ENCODE data around the gene ZGLP1. TPM values are rescaled to one million over a fixed set of nuclear protein-coding genes. Genes with fewer than 3 reads are reported as not detected.

Gene ZGLP1
- total and polyA plus RNA-seq, 4 experiments from 2014 or later: 0.32 to 7.7 (median 7.1) TPM; not detected in 1

GRCh38 chr19:10292789-10293636, 16.6 kb downstream of the ZGLP1 start:
- H3K36me3 Mint-ChIP-seq: no peaks in the 10 kb centered on the region
- intact Hi-C loops (cut with micrococcal nuclease): no loop called here
- peak in 1 of 5 donors; percentile 27 for DNase-seq
- ChIA-PET POLR2A (ENCODE audit: partially characterized antibody) (interaction anchor here (1.0 to 9.3 kb wide), 3 partner anchors 19 to 88 kb away, joined by 3 to 111 read pairs (median 27); partner anchors contain the start of genes ICAM1 and TYK2), CTCF (ENCODE audit: partially characterized antibody) (interaction anchor here (1.5 kb wide), 1 partner anchor 98 kb away, joined by 6 read pairs; no protein-coding TSS in a partner anchor)
- H3K4me1 Mint-ChIP-seq: peaks cover 34 to 66% (median 51%) of the 10 kb centered on the region in 4 donors
- H3K4me3 ChIP-seq (ENCODE audit: low read length in 2 of 2): peak overlapping the region in 1 of 2 donors; percentile 58
- H3K27me3 ChIP-seq (ENCODE audit: insufficient read depth, low read length): peaks cover 60% of the 10 kb centered on the region
- peaks cover 0 to 11% (median 0%) of the 10 kb centered on the region in 8 donors for H3K9me3 Mint-ChIP-seq
- H3K27ac ChIP-seq (ENCODE audit: low read depth, low read length): no peak overlapping the region
- H3K27me3 Mint-ChIP-seq: peaks cover 41 to 46% of the 10 kb centered on the region in 2 donors
- no peaks in the 10 kb centered on the region for H3K9me3 ChIP-seq (ENCODE audit: control insufficient read depth in 1 of 2, low read length in 2 of 2)
- peaks cover 75% of the 10 kb centered on the region for H3K4me1 ChIP-seq (ENCODE audit: insufficient read depth, low read length)
- no peaks in the 10 kb centered on the region for H3K36me3 ChIP-seq (ENCODE audit: insufficient read depth, low read length)
- peak overlapping the region; percentile 39 to 89 (median 71) for H3K4me3 Mint-ChIP-seq
- peak overlapping the region in 6 of 7 donors; percentile 10 to 94 (median 69) for H3K27ac Mint-ChIP-seq

- Mint-ChIP-seq H3K4me1 (peaks cover 36 to 73% (median 56%) of the 10 kb centered on the region in 4 donors), H3K9me3 (peaks cover 0 to 11% (median 0%) of the 10 kb centered on the region in 8 donors), H3K27me3 (peaks cover 43 to 48% of the 10 kb centered on the region in 2 donors), H3K36me3 (no peaks in the 10 kb centered on the region), H3K4me3 (peak overlapping the region; percentile 67 to 89 (median 79)), H3K27ac (peak overlapping the region in 4 of 7 donors; percentile 37 to 89 (median 68))
- no peaks in the 10 kb centered on the region for H3K9me3 ChIP-seq (ENCODE audit: control insufficient read depth in 1 of 2, low read length in 2 of 2)
- H3K27me3 ChIP-seq (ENCODE audit: insufficient read depth, low read length): peaks cover 67% of the 10 kb centered on the region
- no peaks in the 10 kb centered on the region for H3K36me3 ChIP-seq (ENCODE audit: insufficient read depth, low read length)
- peak; percentile 49 to 68 (median 55) for DNase-seq
- peaks cover 82% of the 10 kb centered on the region for H3K4me1 ChIP-seq (ENCODE audit: insufficient read depth, low read length)
- H3K4me3 ChIP-seq (ENCODE audit: low read length in 2 of 2): peak overlapping the region; percentile 34 to 58
- intact Hi-C loops (cut with micrococcal nuclease): no loop called here
- POLR2A ChIA-PET (ENCODE audit: partially characterized antibody): interaction anchor here (1.5 to 9.3 kb wide), 3 partner anchors 22 to 88 kb away, joined by 7 to 111 read pairs (median 27); partner anchors contain the start of genes ICAM1, RAVER1 and TYK2
- CTCF ChIA-PET (ENCODE audit: partially characterized antibody): interaction anchor here (0.5 to 3.2 kb wide), 5 partner anchors 22 to 98 kb away, joined by 3 to 20 read pairs (median 4); partner anchors contain the start of gene ICAM1
- no peak overlapping the region for H3K27ac ChIP-seq (ENCODE audit: low read depth, low read length)
Observed at GRCh38 chr19:10292206-10292788, 17.3 kb downstream of the ZGLP1 start.

- H3K27me3 ChIP-seq (ENCODE audit: insufficient read depth, low read length): peaks cover 71% of the 10 kb centered on the region
- DNase-seq: no peak
- peaks cover 43 to 48% of the 10 kb centered on the region in 2 donors for H3K27me3 Mint-ChIP-seq
- H3K36me3 ChIP-seq (ENCODE audit: insufficient read depth, low read length): no peaks in the 10 kb centered on the region
- H3K36me3 Mint-ChIP-seq: peaks cover 0 to under 1% of the 10 kb centered on the region in 2 donors
- intact Hi-C loops (cut with micrococcal nuclease): no loop called here
- ChIA-PET POLR2A (ENCODE audit: partially characterized antibody) (interaction anchor here (0.6 to 9.3 kb wide), 5 partner anchors 21 to 361 kb away, joined by 3 to 111 read pairs (median 7); partner anchors contain the start of genes ICAM1, RAVER1 and TYK2), CTCF (ENCODE audit: partially characterized antibody) (interaction anchor here (0.5 to 3.2 kb wide), 6 partner anchors 21 to 408 kb away, joined by 3 to 20 read pairs (median 4); partner anchors contain the start of gene ICAM1)
- peaks cover 0 to 11% (median 0%) of the 10 kb centered on the region in 8 donors for H3K9me3 Mint-ChIP-seq
- H3K27ac ChIP-seq (ENCODE audit: low read depth, low read length): no peak overlapping the region
- no peaks in the 10 kb centered on the region for H3K9me3 ChIP-seq (ENCODE audit: control insufficient read depth in 1 of 2, low read length in 2 of 2)
- H3K4me3 Mint-ChIP-seq: peak overlapping the region; percentile 73 to 89 (median 81)
- H3K27ac Mint-ChIP-seq: peak overlapping the region in 4 of 7 donors; percentile 48 to 89 (median 70)
- H3K4me1 Mint-ChIP-seq: peaks cover 36 to 78% (median 59%) of the 10 kb centered on the region in 4 donors
- H3K4me1 ChIP-seq (ENCODE audit: insufficient read depth, low read length): peaks cover 88% of the 10 kb centered on the region
- peak overlapping the region; percentile 34 to 58 for H3K4me3 ChIP-seq (ENCODE audit: low read length in 2 of 2)
Observed at GRCh38 chr19:10291554-10292205, 17.9 kb downstream of the ZGLP1 start.

- Mint-ChIP-seq H3K36me3 (peaks cover under 1 to 3% of the 10 kb centered on the region in 2 donors), H3K4me1 (peaks cover 40 to 84% (median 66%) of the 10 kb centered on the region in 4 donors), H3K9me3 (peaks cover 0 to 11% (median 0%) of the 10 kb centered on the region in 8 donors), H3K27ac (peak overlapping the region in 3 of 7 donors; percentile 78 to 89 (median 80)), H3K27me3 (peaks cover 43 to 48% of the 10 kb centered on the region in 2 donors), H3K4me3 (peak overlapping the region; percentile 76 to 89 (median 83))
- POLR2A ChIA-PET (ENCODE audit: partially characterized antibody): interaction anchor here (0.6 to 9.3 kb wide), 7 partner anchors 10 to 110 kb away, joined by 3 to 111 read pairs (median 7); partner anchors contain the start of genes ICAM1, RAVER1 and TYK2
- Histone ChIP-seq H3K4me3 (ENCODE audit: low read length in 2 of 2) (peak overlapping the region; percentile 42 to 58), H3K27me3 (ENCODE audit: insufficient read depth, low read length) (peaks cover 71% of the 10 kb centered on the region), H3K9me3 (ENCODE audit: control insufficient read depth in 1 of 2, low read length in 2 of 2) (no peaks in the 10 kb centered on the region), H3K4me1 (ENCODE audit: insufficient read depth, low read length) (peaks cover 92% of the 10 kb centered on the region), H3K27ac (ENCODE audit: low read depth, low read length) (no peak overlapping the region), H3K36me3 (ENCODE audit: insufficient read depth, low read length) (peaks cover 1% of the 10 kb centered on the region)
- peak in 3 of 5 donors; percentile 41 to 43 (median 42) for DNase-seq
- CTCF ChIA-PET (ENCODE audit: partially characterized antibody): interaction anchor here (0.8 to 3.2 kb wide), 5 partner anchors 20 to 409 kb away, joined by 3 to 20 read pairs (median 4); partner anchors contain the start of gene ICAM1
- intact Hi-C loops (cut with micrococcal nuclease): no loop called here
Observed at GRCh38 chr19:10290876-10291553, 18.6 kb downstream of the ZGLP1 start.

- ChIA-PET CTCF (ENCODE audit: partially characterized antibody) (interaction anchor here (1.6 to 3.2 kb wide), 3 partner anchors 32 to 101 kb away, joined by 5 to 20 read pairs (median 6); no protein-coding TSS in a partner anchor), POLR2A (ENCODE audit: partially characterized antibody) (interaction anchor here (0.6 to 9.3 kb wide), 6 partner anchors 9 to 96 kb away, joined by 3 to 111 read pairs (median 6); partner anchors contain the start of genes ICAM1 and TYK2)
- Histone ChIP-seq H3K36me3 (ENCODE audit: insufficient read depth, low read length) (peaks cover 7% of the 10 kb centered on the region), H3K4me3 (ENCODE audit: low read length in 2 of 2) (peak overlapping the region; percentile 42 to 58), H3K27me3 (ENCODE audit: insufficient read depth, low read length) (peaks cover 71% of the 10 kb centered on the region), H3K27ac (ENCODE audit: low read depth, low read length) (no peak overlapping the region), H3K4me1 (ENCODE audit: insufficient read depth, low read length) (peaks cover 92% of the 10 kb centered on the region), H3K9me3 (ENCODE audit: control insufficient read depth in 1 of 2, low read length in 2 of 2) (no peaks in the 10 kb centered on the region)
- H3K4me1 Mint-ChIP-seq: peaks cover 40 to 84% (median 64%) of the 10 kb centered on the region in 4 donors
- H3K27ac Mint-ChIP-seq: peak overlapping the region in 3 of 7 donors; percentile 64 to 89 (median 65)
- H3K36me3 Mint-ChIP-seq: peaks cover 6 to 9% of the 10 kb centered on the region in 2 donors
- DNase-seq: peak in 2 of 5 donors; percentile 19 to 23
- H3K27me3 Mint-ChIP-seq: peaks cover 40 to 43% of the 10 kb centered on the region in 2 donors
- intact Hi-C loops (cut with micrococcal nuclease): no loop called here
- H3K9me3 Mint-ChIP-seq: peaks cover 0 to 9% (median 0%) of the 10 kb centered on the region in 8 donors
- peak overlapping the region; percentile 76 to 89 (median 83) for H3K4me3 Mint-ChIP-seq
Observed at GRCh38 chr19:10290357-10290875, 19.2 kb downstream of the ZGLP1 start.
